Prostate gland (tissue), 2 donors: Measurements from ENCODE around the gene ARL15. TPM values are rescaled to one million over a fixed set of nuclear protein-coding genes. Genes with fewer than 3 reads are reported as not detected.
"Not testable (repeated sequence)": the region's sequence is repeated elsewhere in the genome, so short reads cannot be mapped to it uniquely, and the experiment has no call there.

Experiments
- DNase-seq: peaks from one replicate; pipeline ENCODE4 v3.0.0-alpha.2; 2019; ENCODE audit warnings: low spot score
- H3K27ac ChIP-seq, 2 donors: fragments of 200-600 bp; sonication (generic); 2 replicates each; pipeline ENCODE4 v1.5.1; 2017 to 2019
- H3K27me3 ChIP-seq: fragments of 200-600 bp; sonication (generic); replicated peaks from 2 replicates; pipeline ENCODE4 v1.5.1; 2019; ENCODE audit not compliant: insufficient read depth
- H3K36me3 ChIP-seq, 2 donors: fragments of 200-600 bp; sonication (generic); 1 replicate in 1 of 2; 2 replicates in 1 of 2; pipeline versions ENCODE4 v1.5.1 to v1.8.1; 2017 to 2019
- H3K4me1 ChIP-seq: fragments of 200-600 bp; sonication (generic); replicated peaks from 2 replicates; pipeline ENCODE4 v1.5.1; 2019
- H3K4me3 ChIP-seq, 2 donors: fragments of 200-600 bp; sonication (generic); 2 replicates each; pipeline ENCODE4 v1.5.1; 2017 to 2019
- H3K9me3 ChIP-seq: fragments of 200-600 bp; sonication (generic); 2 replicates; pipeline ENCODE4 v1.5.1; 2017
- CTCF ChIP-seq, 4 experiments: fragments of 200-600 bp in 2 of 4; fragments of 450-650 bp in 2 of 4; sonication (generic) in 2 of 4; IDR thresholded peaks; 1 replicate in 3 of 4; 2 replicates in 1 of 4; pipeline ENCODE4 v1.5.1; 2016 to 2019; ENCODE audit warnings: antibody characterized with exemption in 4 of 4, mild to moderate bottlenecking in 2 of 4, moderate library complexity in 2 of 4
- POLR2A ChIP-seq: fragments of 450-650 bp; IDR thresholded peaks from one replicate; pipeline ENCODE4 v1.6.1; 2016; ENCODE audit warnings: antibody characterized with exemption, mild to moderate bottlenecking
- POLR2AphosphoS5 ChIP-seq: sonication (generic); formaldehyde crosslinking; IDR thresholded peaks from one replicate; pipeline ENCODE4 v1.6.1; 2017; ENCODE audit warnings: antibody characterized with exemption
- WGBS: methylation state at CpG from one replicate; pipeline ENCODE4 v1.1.5; 2018; 5-methylcytosine and 5-hydroxymethylcytosine counted together
- intact Hi-C: fragments of 100-400 bp; cut with DNase I; formaldehyde crosslinking; loops from one replicate; pipeline ENCODE4 v1.14.2; 2022
- total RNA-seq, 2 donors: library from RNA; depleted of rRNA; stranded (reverse); fragments of >200 nt; gene quantifications; one replicate each; pipeline ENCODE4 v1.1.0, GENCODE V29; 2016

Gene ARL15
- total RNA-seq, 2 donors from 2014 or later, result 16.1 to 38.4 TPM

DNA sequence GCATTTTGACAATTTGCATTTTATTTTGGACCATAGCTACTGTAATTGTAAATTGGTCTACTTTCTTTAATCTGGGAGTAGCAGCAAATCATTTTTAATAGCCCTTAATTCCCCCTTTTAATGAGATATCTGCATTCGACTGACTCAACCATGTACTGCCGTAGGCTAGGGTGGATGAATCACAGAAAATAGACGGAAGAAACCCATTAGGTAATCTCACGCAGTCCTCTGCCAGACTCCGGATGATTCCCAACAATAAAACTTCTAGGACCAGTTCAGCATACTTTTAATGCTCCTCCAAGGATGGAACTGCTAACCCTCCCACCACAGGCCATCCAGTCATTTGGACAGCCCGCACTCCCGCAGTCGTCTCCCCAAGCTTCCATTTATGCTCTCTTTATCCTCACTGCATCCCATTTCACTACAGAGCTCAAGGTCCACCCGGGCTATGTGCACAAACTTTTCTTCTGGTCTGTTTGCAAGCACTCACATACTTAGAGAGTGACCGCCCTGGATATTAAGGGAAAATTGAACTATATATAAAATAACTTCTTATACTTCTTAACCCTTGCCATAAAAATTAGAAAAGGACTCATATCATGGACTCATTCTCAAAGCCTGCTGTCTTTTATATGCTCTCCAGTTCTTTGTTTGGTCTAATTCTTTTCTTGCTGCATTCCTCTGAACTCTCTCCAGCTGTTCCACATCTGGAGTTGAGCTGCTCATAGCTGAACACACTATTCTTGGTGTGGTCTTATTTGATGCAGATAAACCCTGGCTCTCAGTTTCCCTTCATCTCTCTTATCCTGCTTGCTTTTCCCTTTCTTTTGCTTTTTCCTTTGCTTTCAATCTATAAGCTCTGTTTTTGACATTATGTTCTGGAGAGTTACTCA lies 326.6 kb downstream of the ARL15 start:
- no peak overlapping the region for H3K4me3 ChIP-seq
- DNase-seq, result no peak
- no peak for TF ChIP-seq CTCF (IDR thresholded peaks at IDR 0.05)
- no peak for TF ChIP-seq POLR2AphosphoS5
- no peak for TF ChIP-seq POLR2A

GRCh38 chr5:53982319-53982718 lies 328.1 kb downstream of the ARL15 start:
- H3K4me1 ChIP-seq, result not testable (repeated sequence)

More for the DNA sequence above, 326.6 kb downstream of the ARL15 start:
- Histone ChIP-seq H3K36me3 (no peaks in the 10 kb centered on the region), H3K27ac (no peak overlapping the region), H3K27me3 (no peaks in the 10 kb centered on the region), H3K4me1 (no peaks in the 10 kb centered on the region), H3K9me3 (no peaks in the 10 kb centered on the region)
- WGBS, result 84% methylated on average over 10 of the region's 10 CpGs
- intact Hi-C loops, result no loop called here

GRCh38 chr5:53980061-53980460 lies 330.3 kb downstream of the ARL15 start:
- H3K27ac ChIP-seq, result no peak overlapping the region
- TF ChIP-seq POLR2AphosphoS5 (no peak), POLR2A (no peak), CTCF (IDR thresholded peaks at IDR 0.05) (no peak)
- H3K9me3 ChIP-seq, result no peaks in the 10 kb centered on the region
- H3K4me3 ChIP-seq, result no peak overlapping the region
- H3K27me3 ChIP-seq, result no peaks in the 10 kb centered on the region
- no peaks in the 10 kb centered on the region for H3K4me1 ChIP-seq
- intact Hi-C loops, result no loop called here
- no peak for DNase-seq
- no peaks in the 10 kb centered on the region for H3K36me3 ChIP-seq

More at GRCh38 chr5:53982319-53982718, 328.1 kb downstream of the ARL15 start:
- H3K4me3 ChIP-seq, H3K27me3 ChIP-seq, H3K9me3 ChIP-seq, H3K27ac ChIP-seq, H3K36me3 ChIP-seq, intact Hi-C loops, DNase-seq: not testable (repeated sequence)
- WGBS, result 90% methylated on average over 2 of the region's 2 CpGs

GRCh38 chr5:53974021-53974420 lies 336.4 kb downstream of the ARL15 start:
- 79% methylated on average over 1 of the region's 1 CpG for WGBS
- TF ChIP-seq CTCF (IDR thresholded peaks at IDR 0.05) (no peak), POLR2A (no peak), POLR2AphosphoS5 (no peak)
- H3K4me3 ChIP-seq, result no peak overlapping the region

DNA sequence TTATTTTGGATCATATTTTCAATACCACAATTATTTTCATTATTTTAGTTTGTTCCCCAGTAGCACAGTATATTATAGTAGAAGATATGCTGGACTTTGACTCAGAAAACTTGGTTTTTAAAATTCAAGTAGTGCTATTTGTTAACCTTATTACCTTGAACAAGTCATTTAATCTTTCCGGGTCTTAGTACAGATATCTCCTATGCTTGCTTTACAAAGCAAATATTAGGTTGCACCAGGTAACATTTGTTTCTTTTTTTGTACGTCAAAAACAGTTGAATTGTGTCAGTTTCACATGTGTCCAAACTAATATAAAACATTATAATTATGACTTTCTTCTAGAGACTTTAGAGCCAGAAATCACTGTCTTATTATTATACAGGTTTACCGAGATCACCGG lies 338.1 kb downstream of the ARL15 start:
- H3K4me3 ChIP-seq, result no peak overlapping the region
- no peaks in the 10 kb centered on the region for H3K9me3 ChIP-seq
- WGBS, result 96% methylated on average over 4 of the region's 4 CpGs
- H3K36me3 ChIP-seq, result no peaks in the 10 kb centered on the region
- DNase-seq, result no peak
- no peak overlapping the region for H3K27ac ChIP-seq
- no peaks in the 10 kb centered on the region for H3K27me3 ChIP-seq
- intact Hi-C loops, result no loop called here
- TF ChIP-seq POLR2AphosphoS5 (no peak), CTCF (IDR thresholded peaks at IDR 0.05) (no peak), POLR2A (no peak)
- no peaks in the 10 kb centered on the region for H3K4me1 ChIP-seq

More at GRCh38 chr5:53974021-53974420, 336.4 kb downstream of the ARL15 start:
- Histone ChIP-seq H3K4me1 (no peaks in the 10 kb centered on the region), H3K27ac (no peak overlapping the region), H3K27me3 (no peaks in the 10 kb centered on the region), H3K9me3 (no peaks in the 10 kb centered on the region), H3K36me3 (no peaks in the 10 kb centered on the region)
- intact Hi-C loops, result no loop called here
- no peak for DNase-seq
